Activated naive CD4-positive, alpha-beta T cell treated with anti-CD3 and anti-CD28 coated beads, Interleukin-2, amount 50 U/mL, for 24 hours (primary cell): ENCODE results near the gene FSCN2.
A peak's percentile ranks its signal among the peaks of the same experiment; 100 is the strongest.

Source experiments
- H3K27ac Mint-ChIP-seq: one replicate; pipeline ENCODE4 v1.8.0; 2021; ENCODE audit warnings: mild to moderate bottlenecking, mixed read lengths
- H3K27me3 Mint-ChIP-seq: one replicate; pipeline ENCODE4 v1.8.0; 2021; ENCODE audit warnings: mixed read lengths
- H3K36me3 Mint-ChIP-seq: one replicate; pipeline ENCODE4 v1.8.0; 2021; ENCODE audit warnings: mixed read lengths
- H3K4me1 Mint-ChIP-seq: one replicate; pipeline ENCODE4 v1.8.0; 2021; ENCODE audit warnings: mixed read lengths
- H3K4me3 Mint-ChIP-seq: one replicate; pipeline ENCODE4 v1.8.0; 2021; ENCODE audit warnings: mild to moderate bottlenecking, mixed read lengths
- H3K9me3 Mint-ChIP-seq: one replicate; pipeline ENCODE4 v1.8.0; 2021; ENCODE audit warnings: mixed read lengths

Gene FSCN2, protein sequence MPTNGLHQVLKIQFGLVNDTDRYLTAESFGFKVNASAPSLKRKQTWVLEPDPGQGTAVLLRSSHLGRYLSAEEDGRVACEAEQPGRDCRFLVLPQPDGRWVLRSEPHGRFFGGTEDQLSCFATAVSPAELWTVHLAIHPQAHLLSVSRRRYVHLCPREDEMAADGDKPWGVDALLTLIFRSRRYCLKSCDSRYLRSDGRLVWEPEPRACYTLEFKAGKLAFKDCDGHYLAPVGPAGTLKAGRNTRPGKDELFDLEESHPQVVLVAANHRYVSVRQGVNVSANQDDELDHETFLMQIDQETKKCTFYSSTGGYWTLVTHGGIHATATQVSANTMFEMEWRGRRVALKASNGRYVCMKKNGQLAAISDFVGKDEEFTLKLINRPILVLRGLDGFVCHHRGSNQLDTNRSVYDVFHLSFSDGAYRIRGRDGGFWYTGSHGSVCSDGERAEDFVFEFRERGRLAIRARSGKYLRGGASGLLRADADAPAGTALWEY

DNA sequence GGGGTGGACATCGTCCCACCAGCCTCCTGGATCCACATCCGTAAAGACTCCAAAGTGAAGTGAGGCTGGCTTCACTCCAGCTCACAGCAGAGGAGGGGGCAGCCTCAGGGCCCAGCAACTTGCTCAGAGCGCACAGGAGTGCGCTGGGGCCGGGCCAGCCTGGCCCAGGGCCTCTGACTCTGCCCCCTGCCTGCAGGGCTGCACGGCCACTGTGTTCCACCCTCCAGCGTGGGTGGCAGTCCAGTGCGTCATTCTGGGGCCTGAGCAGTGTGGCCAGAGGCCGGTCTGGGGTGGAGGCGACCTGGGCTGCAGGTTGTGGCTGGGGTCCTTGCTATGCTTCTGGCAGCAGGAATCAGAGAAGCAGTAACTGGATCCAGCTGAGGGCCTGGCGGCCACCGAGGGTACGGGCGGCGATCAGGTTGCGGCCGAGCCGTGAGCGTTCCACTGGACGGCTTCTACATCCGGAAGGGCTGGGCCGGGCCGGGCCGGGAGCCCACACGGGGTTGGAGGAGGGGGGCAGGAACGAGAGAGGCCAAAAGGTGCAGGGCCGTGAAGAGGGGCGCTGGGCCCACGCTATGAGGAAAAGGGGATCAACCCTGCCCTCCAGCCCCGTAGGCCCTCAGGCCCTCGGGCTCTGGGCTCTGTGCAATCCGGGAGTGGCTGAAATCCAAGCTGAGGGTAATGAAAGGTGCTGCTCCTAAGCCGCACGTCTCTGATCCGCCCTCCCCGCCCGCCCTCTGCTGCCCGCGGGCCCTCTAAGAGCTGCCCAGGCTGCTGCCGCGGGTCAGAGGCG lies at the start of gene FSCN2:
Gene FSCN2 (plus strand): TSS at position 787 of the 793 bp plus-strand sequence. CDS start 155 bp downstream, outside the sequence.
- no peaks in the 10 kb centered on the region for H3K36me3 Mint-ChIP-seq
- no peak within 1 kb of the TSS for H3K4me3 Mint-ChIP-seq
- H3K27ac Mint-ChIP-seq, result no peak within 1 kb of the TSS
- H3K4me1 Mint-ChIP-seq, result no peaks in the 10 kb centered on the region
- no peaks in the 10 kb centered on the region for H3K9me3 Mint-ChIP-seq
- peaks cover 1% of the 10 kb centered on the region for H3K27me3 Mint-ChIP-seq

- no peaks in the 10 kb centered on the region for H3K9me3 Mint-ChIP-seq
- H3K4me3 Mint-ChIP-seq, result no peak overlapping the region
- peaks cover 4% of the 10 kb centered on the region for H3K27me3 Mint-ChIP-seq
- H3K36me3 Mint-ChIP-seq, result no peaks in the 10 kb centered on the region
- peaks cover 4% of the 10 kb centered on the region for H3K4me1 Mint-ChIP-seq
- H3K27ac Mint-ChIP-seq, result no peak overlapping the region
Measured at GRCh38 chr17:81479175-81480071, 48.8 kb upstream of the FSCN2 start.

DNA sequence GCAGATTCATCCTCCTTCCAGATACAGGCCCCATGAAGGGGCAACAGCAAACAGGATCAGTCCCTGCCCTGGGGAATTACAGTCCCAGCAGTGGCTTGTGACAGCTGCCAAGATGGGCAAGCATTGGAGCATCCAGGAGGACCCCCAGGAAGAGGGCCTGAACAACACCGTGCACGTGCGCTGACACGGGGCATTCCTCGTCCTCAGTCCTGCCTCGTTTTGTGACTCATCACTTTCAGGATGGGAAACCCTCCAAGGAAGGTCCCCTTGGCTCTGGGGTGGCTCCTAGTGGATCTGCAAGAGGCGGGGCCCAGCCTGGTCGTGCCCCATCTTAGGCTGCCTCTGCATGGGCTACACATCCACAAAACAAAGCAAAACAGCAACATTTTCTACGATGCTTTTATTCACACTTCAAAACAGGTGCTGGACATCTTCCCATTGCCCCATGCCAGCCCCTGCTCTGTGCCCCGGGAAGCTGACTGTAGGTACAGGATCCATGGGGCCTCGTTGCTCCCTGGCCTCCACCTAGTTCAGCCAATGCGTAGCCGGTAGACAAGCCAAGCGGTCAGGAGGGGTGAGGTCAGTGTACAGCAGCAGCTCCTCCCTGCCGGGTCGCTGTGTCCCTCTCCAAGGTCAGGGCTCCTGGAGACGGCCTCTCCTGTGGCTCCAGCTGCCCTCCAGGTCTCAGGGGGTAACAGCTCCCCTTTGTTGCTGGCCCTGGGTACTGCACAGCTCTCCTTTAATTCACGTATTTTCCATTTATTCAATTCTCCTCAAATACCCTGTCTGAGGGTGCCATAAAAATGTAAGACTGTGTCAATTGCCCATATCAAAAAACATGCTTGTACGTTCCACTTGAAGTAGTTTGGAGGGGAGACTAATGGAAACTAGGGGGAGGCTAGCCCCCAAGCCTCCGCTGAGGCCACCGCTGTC lies 47.8 kb upstream of the FSCN2 start:
- H3K4me3 Mint-ChIP-seq, result no peak overlapping the region
- H3K4me1 Mint-ChIP-seq, result peaks cover 4% of the 10 kb centered on the region
- no peaks in the 10 kb centered on the region for H3K9me3 Mint-ChIP-seq
- H3K27me3 Mint-ChIP-seq, result peaks cover 4% of the 10 kb centered on the region
- H3K27ac Mint-ChIP-seq, result peak overlapping the region; percentile 23
- H3K36me3 Mint-ChIP-seq, result no peaks in the 10 kb centered on the region

GRCh38 chr17:81481073-81481799 lies 46.9 kb upstream of the FSCN2 start:
- H3K36me3 Mint-ChIP-seq, result no peaks in the 10 kb centered on the region
- no peak overlapping the region for H3K27ac Mint-ChIP-seq
- H3K9me3 Mint-ChIP-seq, result no peaks in the 10 kb centered on the region
- peaks cover 4% of the 10 kb centered on the region for H3K4me1 Mint-ChIP-seq
- peaks cover 4% of the 10 kb centered on the region for H3K27me3 Mint-ChIP-seq
- peak overlapping the region; percentile 72 for H3K4me3 Mint-ChIP-seq

GRCh38 chr17:81481815-81482505 lies 46.2 kb upstream of the FSCN2 start:
- peaks cover 4% of the 10 kb centered on the region for H3K4me1 Mint-ChIP-seq
- H3K4me3 Mint-ChIP-seq, result peak overlapping the region; percentile 72
- H3K27me3 Mint-ChIP-seq, result peaks cover 4% of the 10 kb centered on the region
- H3K9me3 Mint-ChIP-seq, result no peaks in the 10 kb centered on the region
- no peak overlapping the region for H3K27ac Mint-ChIP-seq
- no peaks in the 10 kb centered on the region for H3K36me3 Mint-ChIP-seq

- Mint-ChIP-seq H3K4me1 (peaks cover 4% of the 10 kb centered on the region), H3K36me3 (no peaks in the 10 kb centered on the region), H3K9me3 (no peaks in the 10 kb centered on the region), H3K27me3 (peaks cover 4% of the 10 kb centered on the region), H3K4me3 (peak overlapping the region; percentile 26), H3K27ac (no peak overlapping the region)
Measured at GRCh38 chr17:81482673-81483072, 45.5 kb upstream of the FSCN2 start.

DNA sequence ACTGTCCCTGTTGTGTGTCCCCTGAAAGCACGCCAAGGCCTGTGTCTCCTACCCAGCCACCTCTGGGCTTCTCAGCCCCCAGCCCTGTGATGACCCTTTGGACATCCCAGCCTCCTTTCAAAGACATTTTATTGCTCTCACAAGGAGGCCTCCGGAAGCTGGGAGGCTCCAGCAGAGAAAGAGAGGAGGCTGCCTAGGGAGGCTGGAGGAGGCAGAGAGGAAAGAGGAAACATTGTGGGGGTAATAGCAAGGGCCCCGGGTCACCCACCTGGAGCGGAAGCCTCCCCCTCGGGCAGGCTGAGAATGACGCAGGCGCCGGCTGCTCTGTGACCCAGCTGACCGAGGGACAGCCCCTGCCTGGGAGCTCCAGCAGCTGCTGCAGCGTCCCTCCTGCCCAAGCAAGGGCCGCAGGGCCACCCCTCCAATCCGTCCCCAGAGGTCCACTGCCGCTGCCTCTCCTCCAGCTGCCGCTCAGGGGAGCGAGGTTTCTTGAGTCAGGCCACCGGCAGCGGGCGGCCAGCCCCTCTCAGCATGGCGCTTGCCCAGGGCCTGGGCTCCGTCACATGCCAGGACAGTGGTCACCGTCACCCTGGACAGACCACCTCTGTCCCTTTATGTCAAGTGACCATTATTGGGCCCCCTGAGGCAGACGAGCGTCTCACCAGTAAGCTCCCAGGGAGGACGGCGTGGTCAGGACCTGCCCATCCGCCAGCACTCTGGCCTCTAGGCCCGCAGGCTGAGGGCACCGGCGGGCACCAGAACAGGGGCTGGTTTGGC lies 44.9 kb upstream of the FSCN2 start:
- no peak overlapping the region for H3K27ac Mint-ChIP-seq

GRCh38 chr17:81483862-81484194 lies 44.3 kb upstream of the FSCN2 start:
- Mint-ChIP-seq H3K4me3 (peak overlapping the region; percentile 42), H3K4me1 (peaks cover 4% of the 10 kb centered on the region), H3K27ac (no peak overlapping the region), H3K9me3 (no peaks in the 10 kb centered on the region), H3K36me3 (no peaks in the 10 kb centered on the region), H3K27me3 (peaks cover 4% of the 10 kb centered on the region)

More for the DNA sequence above, 44.9 kb upstream of the FSCN2 start:
- Mint-ChIP-seq H3K27me3 (peaks cover 4% of the 10 kb centered on the region), H3K4me1 (peaks cover 4% of the 10 kb centered on the region), H3K9me3 (no peaks in the 10 kb centered on the region), H3K4me3 (peak overlapping the region; percentile 26), H3K36me3 (no peaks in the 10 kb centered on the region)

DNA sequence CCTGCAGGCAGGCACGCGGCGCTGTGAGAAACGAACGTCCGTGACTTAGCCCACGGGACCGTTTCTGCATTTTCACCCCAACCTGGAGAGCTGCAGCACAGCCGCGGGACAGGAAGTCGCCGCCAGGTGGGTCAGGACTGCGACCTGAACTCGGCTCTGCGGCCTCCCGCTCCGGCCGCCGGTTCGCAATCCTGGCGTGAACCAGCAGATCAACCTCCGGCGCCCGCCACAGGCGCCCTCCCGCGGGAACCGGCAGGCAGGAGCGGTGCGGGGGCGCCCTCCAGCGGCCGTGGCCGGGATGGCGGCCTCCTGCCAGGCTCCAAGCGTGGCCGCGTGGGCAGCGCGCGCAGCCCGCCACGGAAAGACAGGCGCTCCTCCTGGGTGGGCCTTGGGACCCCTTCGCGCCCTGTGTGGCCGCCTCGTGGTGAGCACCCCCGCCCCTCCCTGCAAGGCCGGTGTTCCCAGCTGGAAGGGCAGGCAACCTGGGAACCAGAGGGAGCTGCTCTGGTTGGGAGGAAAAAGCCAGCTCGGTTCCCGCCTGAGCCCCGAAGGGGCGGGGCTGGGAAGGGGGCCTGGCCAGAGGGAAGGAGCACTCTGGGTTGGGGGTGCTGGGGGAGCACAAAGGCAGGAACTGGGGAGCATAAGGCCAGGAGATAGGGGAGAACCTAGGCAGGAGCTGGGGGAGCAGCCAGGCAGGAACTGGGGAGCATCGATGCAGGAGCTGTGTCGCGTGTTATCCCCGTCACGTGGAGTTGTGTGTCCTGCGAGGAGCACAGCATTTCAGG lies 43.8 kb upstream of the FSCN2 start:
- peaks cover 4% of the 10 kb centered on the region for H3K27me3 Mint-ChIP-seq
- no peaks in the 10 kb centered on the region for H3K36me3 Mint-ChIP-seq
- no peaks in the 10 kb centered on the region for H3K9me3 Mint-ChIP-seq
- H3K4me1 Mint-ChIP-seq, result peaks cover 4% of the 10 kb centered on the region
- no peak overlapping the region for H3K27ac Mint-ChIP-seq
- H3K4me3 Mint-ChIP-seq, result peak overlapping the region; percentile 42

DNA sequence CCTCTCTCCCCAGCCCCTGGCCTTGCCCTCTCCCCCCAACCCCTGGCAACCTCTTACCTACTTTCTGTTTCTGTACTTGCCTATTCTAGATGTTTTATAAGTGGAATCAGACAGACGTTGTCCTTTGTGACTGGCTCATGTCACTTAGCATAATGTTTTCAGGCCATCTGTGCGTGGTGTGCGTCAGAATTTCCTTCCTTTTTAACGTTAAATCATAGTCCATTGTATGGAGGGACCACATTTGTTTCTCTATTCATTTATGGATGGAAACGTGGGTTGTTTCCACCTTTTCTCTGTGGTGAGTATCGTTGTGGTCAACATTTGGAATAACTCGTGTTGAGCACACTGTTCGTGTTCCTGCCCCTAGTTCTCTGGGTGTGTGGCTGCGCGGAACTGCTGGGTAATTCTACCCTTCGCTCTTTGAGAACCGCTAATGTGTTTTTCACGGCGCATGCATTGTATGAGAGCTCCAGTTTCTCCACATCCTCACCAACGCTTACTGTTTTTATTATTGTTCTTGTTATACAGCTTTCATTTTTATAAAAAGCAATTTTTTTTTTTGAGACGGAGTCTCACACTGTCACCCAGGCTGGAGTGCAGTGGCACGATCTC lies 41.9 kb upstream of the FSCN2 start:
- H3K27me3 Mint-ChIP-seq, result peaks cover 2% of the 10 kb centered on the region
- H3K4me3 Mint-ChIP-seq, result no peak overlapping the region
- no peaks in the 10 kb centered on the region for H3K36me3 Mint-ChIP-seq
- H3K4me1 Mint-ChIP-seq, result peaks cover 4% of the 10 kb centered on the region
- H3K9me3 Mint-ChIP-seq, result no peaks in the 10 kb centered on the region
- H3K27ac Mint-ChIP-seq, result peak overlapping the region; percentile 15

- Mint-ChIP-seq H3K27me3 (no peaks in the 10 kb centered on the region), H3K4me1 (no peaks in the 10 kb centered on the region), H3K9me3 (no peaks in the 10 kb centered on the region), H3K4me3 (peak overlapping the region; percentile 54), H3K36me3 (no peaks in the 10 kb centered on the region), H3K27ac (peak overlapping the region; percentile 35)
Measured at GRCh38 chr17:81487089-81487486, 41.1 kb upstream of the FSCN2 start.
